Osteoblast (primary cell): ENCODE results near the gene PIEZO2. TPM values are rescaled to one million over a fixed set of nuclear protein-coding genes. Genes with fewer than 3 reads are reported as not detected.

Source experiments
- DNase-seq: peaks from one replicate; pipeline ENCODE4 v3.0.0; 2011; ENCODE audit warnings: low spot score, mixed read lengths; ENCODE audit not compliant: insufficient read length; ENCODE audit errors: missing footprints
- H2AFZ ChIP-seq: 2 replicates; pipeline ENCODE4 v1.6.0; 2011; ENCODE audit warnings: mild to moderate bottlenecking, low read length
- H3K27ac ChIP-seq: 2 replicates; pipeline ENCODE4 v1.5.1; 2011; ENCODE audit warnings: mild to moderate bottlenecking, low read depth, low read length, moderate library complexity
- H3K27me3 ChIP-seq: 2 replicates; pipeline ENCODE4 v1.6.0; 2012; ENCODE audit warnings: mild to moderate bottlenecking, control low read depth, inconsistent platforms, low read length, moderate library complexity; ENCODE audit not compliant: insufficient read depth
- H3K36me3 ChIP-seq: 2 replicates; pipeline ENCODE4 v1.5.1; 2011; ENCODE audit warnings: mild to moderate bottlenecking, low read length, control low read depth, moderate library complexity; ENCODE audit not compliant: insufficient read depth
- H3K4me1 ChIP-seq: 2 replicates; pipeline ENCODE4 v1.5.1; 2011; ENCODE audit warnings: mild to moderate bottlenecking, low read length, control low read depth, moderate library complexity; ENCODE audit not compliant: insufficient read depth
- H3K4me2 ChIP-seq: 2 replicates; pipeline ENCODE4 v1.6.0; 2011; ENCODE audit warnings: mild to moderate bottlenecking, low read length; ENCODE audit not compliant: insufficient read depth
- H3K4me3 ChIP-seq: fragments of 200-600 bp; sonication (generic); 3 replicates; pipeline ENCODE4 v1.5.1; 2012; ENCODE audit warnings: mild to moderate bottlenecking, low read length, inconsistent platforms; ENCODE audit not compliant: insufficient read depth
- H3K79me2 ChIP-seq: 2 replicates; pipeline ENCODE4 v1.6.0; 2012; ENCODE audit warnings: mild to moderate bottlenecking, low read length, control low read depth, inconsistent platforms; ENCODE audit not compliant: insufficient read depth
- H3K9me3 ChIP-seq: 2 replicates; pipeline ENCODE4 v1.5.1; 2011; ENCODE audit warnings: low read depth, low read length, control low read depth
- H4K20me1 ChIP-seq: 2 replicates; pipeline ENCODE4 v1.6.0; 2012; ENCODE audit warnings: mild to moderate bottlenecking, low read length, control low read depth; ENCODE audit not compliant: insufficient read depth
- CTCF ChIP-seq: IDR thresholded peaks from 2 replicates; pipeline ENCODE4 v1.5.1; 2011; ENCODE audit warnings: mild to moderate bottlenecking, low read depth, low read length, moderate library complexity; ENCODE audit errors: extremely low read depth
- total RNA-seq: library from RNA; depleted of rRNA; stranded (reverse); fragments of >200 nt; gene quantifications from 2 replicates; pipeline ENCODE4 v1.2.3, GENCODE V29; 2012

PIEZO2 gene
- total RNA-seq, 1 donor: 46.7 TPM

- Histone ChIP-seq H3K4me3 (no peak overlapping the region), H4K20me1 (no peaks in the 10 kb centered on the region), H3K9me3 (no peaks in the 10 kb centered on the region), H3K36me3 (no peaks in the 10 kb centered on the region), H3K4me2 (no peak overlapping the region), H3K27ac (peak overlapping the region; percentile 4), H3K27me3 (no peaks in the 10 kb centered on the region), H2AFZ (peak overlapping the region; percentile 27), H3K4me1 (peaks cover 2% of the 10 kb centered on the region), H3K79me2 (no peaks in the 10 kb centered on the region)
- TF ChIP-seq CTCF: no peak
- DNase-seq: no peak
Measured at GRCh38 chr18:11167778-11168177, 18.4 kb upstream of the PIEZO2 start.

GRCh38 chr18:11165952-11166351 lies 16.6 kb upstream of the PIEZO2 start:
- Histone ChIP-seq H3K4me2 (no peak overlapping the region), H4K20me1 (no peaks in the 10 kb centered on the region), H3K79me2 (no peaks in the 10 kb centered on the region), H3K4me3 (no peak overlapping the region), H3K27ac (no peak overlapping the region), H3K27me3 (no peaks in the 10 kb centered on the region), H3K36me3 (no peaks in the 10 kb centered on the region), H2AFZ (no peak overlapping the region), H3K9me3 (no peaks in the 10 kb centered on the region), H3K4me1 (peaks cover 2% of the 10 kb centered on the region)
- no peak for TF ChIP-seq CTCF
- DNase-seq: no peak

GRCh38 chr18:11165138-11165537 lies 15.8 kb upstream of the PIEZO2 start:
- Histone ChIP-seq H3K36me3 (no peaks in the 10 kb centered on the region), H3K4me1 (peaks cover 2% of the 10 kb centered on the region), H4K20me1 (no peaks in the 10 kb centered on the region), H3K27ac (no peak overlapping the region), H3K4me3 (no peak overlapping the region), H3K79me2 (no peaks in the 10 kb centered on the region), H3K27me3 (peaks cover under 1% of the 10 kb centered on the region), H2AFZ (no peak overlapping the region), H3K4me2 (no peak overlapping the region), H3K9me3 (no peaks in the 10 kb centered on the region)
- TF ChIP-seq CTCF: no peak
- no peak for DNase-seq

- peak; percentile 6 for TF ChIP-seq CTCF
- Histone ChIP-seq H3K36me3 (no peaks in the 10 kb centered on the region), H3K4me2 (no peak overlapping the region), H3K9me3 (no peaks in the 10 kb centered on the region), H2AFZ (no peak overlapping the region), H3K79me2 (no peaks in the 10 kb centered on the region), H4K20me1 (no peaks in the 10 kb centered on the region), H3K4me3 (no peak overlapping the region), H3K4me1 (peaks cover 2% of the 10 kb centered on the region), H3K27ac (no peak overlapping the region), H3K27me3 (peaks cover 8% of the 10 kb centered on the region)
- no peak for DNase-seq
Measured at GRCh38 chr18:11163665-11164064, 14.3 kb upstream of the PIEZO2 start.
